HCT116 (cell line): ENCODE results near the gene FSCN2.

Experiments
- SP1 ChIP-seq: IDR thresholded peaks from 2 replicates; pipeline ENCODE4 v1.6.1; 2012; ENCODE audit warnings: low read depth
- TF ChIP-seq, protein P1 (sequence below), 3 experiments: fragments of 200-600 bp in 1 of 3; sonication (generic) in 1 of 3; IDR thresholded peaks in 2 of 3; conservative IDR thresholded peaks in 1 of 3; 2 replicates each; pipeline ENCODE4 v1.5.1; 2012 to 2017; ENCODE audit warnings: low read depth in 2 of 3, low read length in 2 of 3, antibody characterized with exemption in 1 of 3, borderline replicate concordance in 1 of 3, control low read depth in 1 of 3, mild to moderate bottlenecking in 1 of 3, mixed read lengths in 1 of 3, mixed run types in 1 of 3, moderate library complexity in 1 of 3; ENCODE audit not compliant: insufficient read depth in 1 of 3

DNA sequence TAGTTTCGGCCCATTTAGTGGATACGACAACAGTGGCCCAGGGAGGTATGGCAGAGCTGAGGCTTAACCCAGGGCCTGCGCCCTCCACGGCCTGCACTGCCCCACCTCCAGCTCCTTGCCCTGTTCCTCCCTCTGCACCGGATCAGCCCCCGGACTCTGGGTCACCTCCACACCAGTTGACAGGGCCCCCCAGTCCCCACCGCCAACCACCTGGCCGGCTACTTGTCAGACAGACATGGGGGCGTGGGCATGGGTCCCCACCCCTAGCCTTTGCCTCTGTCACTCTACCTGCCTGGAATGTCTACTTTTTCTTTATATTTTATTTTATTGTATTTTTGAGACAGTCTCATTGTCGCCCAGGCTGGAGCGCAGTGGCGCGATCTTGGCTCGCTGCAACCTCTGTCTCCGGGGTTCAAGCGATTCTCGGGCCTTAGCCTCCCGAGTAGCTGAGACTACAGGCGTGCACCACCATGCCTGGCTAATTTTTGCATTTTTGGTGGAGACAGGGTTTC, 12.6 kb upstream of the FSCN2 start:
- TF ChIP-seq, protein P1, sequence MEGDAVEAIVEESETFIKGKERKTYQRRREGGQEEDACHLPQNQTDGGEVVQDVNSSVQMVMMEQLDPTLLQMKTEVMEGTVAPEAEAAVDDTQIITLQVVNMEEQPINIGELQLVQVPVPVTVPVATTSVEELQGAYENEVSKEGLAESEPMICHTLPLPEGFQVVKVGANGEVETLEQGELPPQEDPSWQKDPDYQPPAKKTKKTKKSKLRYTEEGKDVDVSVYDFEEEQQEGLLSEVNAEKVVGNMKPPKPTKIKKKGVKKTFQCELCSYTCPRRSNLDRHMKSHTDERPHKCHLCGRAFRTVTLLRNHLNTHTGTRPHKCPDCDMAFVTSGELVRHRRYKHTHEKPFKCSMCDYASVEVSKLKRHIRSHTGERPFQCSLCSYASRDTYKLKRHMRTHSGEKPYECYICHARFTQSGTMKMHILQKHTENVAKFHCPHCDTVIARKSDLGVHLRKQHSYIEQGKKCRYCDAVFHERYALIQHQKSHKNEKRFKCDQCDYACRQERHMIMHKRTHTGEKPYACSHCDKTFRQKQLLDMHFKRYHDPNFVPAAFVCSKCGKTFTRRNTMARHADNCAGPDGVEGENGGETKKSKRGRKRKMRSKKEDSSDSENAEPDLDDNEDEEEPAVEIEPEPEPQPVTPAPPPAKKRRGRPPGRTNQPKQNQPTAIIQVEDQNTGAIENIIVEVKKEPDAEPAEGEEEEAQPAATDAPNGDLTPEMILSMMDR (IDR thresholded peaks at IDR 0.05 in 2 of 3, conservative IDR thresholded peaks at IDR 0.05 in 1 of 3; ENCODE audit: borderline replicate concordance in 1 of 3, insufficient read depth in 1 of 3, low read depth in 2 of 3, low read length in 2 of 3): no peak
- no peak for TF ChIP-seq SP1
